ENCODE results near the gene SFT2D1.

The SFT2D1 gene

GRCh38 chr6:166338854-166339253, 3.5 kb downstream of the SFT2D1 start:
- Histone ChIP-seq H3K36me3 (ENCODE audit: control insufficient read depth in 2 of 2, insufficient read depth in 2 of 2, low read length in 2 of 2) (peaks cover 14 to 25% of the 10 kb centered on the region in 2 donors), H3K27me3 (ENCODE audit: control insufficient read depth in 2 of 2, insufficient read depth in 2 of 2, low read length in 2 of 2) (no peaks in the 10 kb centered on the region), H3K27ac (ENCODE audit: low read depth in 2 of 2, low read length in 2 of 2) (no peak overlapping the region), H3K4me3 (ENCODE audit: low read length in 2 of 2) (no peak overlapping the region), H3K4me1 (ENCODE audit: control insufficient read depth in 2 of 2, insufficient read depth in 2 of 2, low read length in 2 of 2) (peaks cover 12% of the 10 kb centered on the region in 2 donors), H3K9ac (ENCODE audit: low read depth in 1 of 2, low read length in 2 of 2) (no peak overlapping the region), H3K9me3 (ENCODE audit: control insufficient read depth in 2 of 2, low read length in 2 of 2) (no peaks in the 10 kb centered on the region)

- Histone ChIP-seq H3K27me3 (ENCODE audit: control insufficient read depth in 2 of 2, insufficient read depth in 2 of 2, low read length in 2 of 2) (no peaks in the 10 kb centered on the region), H3K4me3 (ENCODE audit: low read length in 2 of 2) (no peak overlapping the region), H3K9ac (ENCODE audit: low read depth in 1 of 2, low read length in 2 of 2) (no peak overlapping the region), H3K36me3 (ENCODE audit: control insufficient read depth in 2 of 2, insufficient read depth in 2 of 2, low read length in 2 of 2) (peaks cover 14 to 25% of the 10 kb centered on the region in 2 donors), H3K9me3 (ENCODE audit: control insufficient read depth in 2 of 2, low read length in 2 of 2) (no peaks in the 10 kb centered on the region), H3K27ac (ENCODE audit: low read depth in 2 of 2, low read length in 2 of 2) (no peak overlapping the region), H3K4me1 (ENCODE audit: control insufficient read depth in 2 of 2, insufficient read depth in 2 of 2, low read length in 2 of 2) (peaks cover 9 to 13% of the 10 kb centered on the region in 2 donors)
Measured at GRCh38 chr6:166336847-166337246, 5.5 kb downstream of the SFT2D1 start.

- no peak overlapping the region for H3K27ac ChIP-seq (ENCODE audit: low read depth in 2 of 2, low read length in 2 of 2)
- H3K27me3 ChIP-seq (ENCODE audit: control insufficient read depth in 2 of 2, insufficient read depth in 2 of 2, low read length in 2 of 2) = no peaks in the 10 kb centered on the region
- H3K36me3 ChIP-seq (ENCODE audit: control insufficient read depth in 2 of 2, insufficient read depth in 2 of 2, low read length in 2 of 2) = peaks cover 14 to 25% of the 10 kb centered on the region in 2 donors
- no peaks in the 10 kb centered on the region for H3K9me3 ChIP-seq (ENCODE audit: control insufficient read depth in 2 of 2, low read length in 2 of 2)
- no peak overlapping the region for H3K4me3 ChIP-seq (ENCODE audit: low read length in 2 of 2)
- H3K9ac ChIP-seq (ENCODE audit: low read depth in 1 of 2, low read length in 2 of 2) = no peak overlapping the region
- H3K4me1 ChIP-seq (ENCODE audit: control insufficient read depth in 2 of 2, insufficient read depth in 2 of 2, low read length in 2 of 2) = peaks cover 6 to 13% of the 10 kb centered on the region in 2 donors
Measured at GRCh38 chr6:166335378-166336302, 6.7 kb downstream of the SFT2D1 start.

- no peak overlapping the region for H3K4me3 ChIP-seq (ENCODE audit: low read length in 2 of 2)
- H3K27ac ChIP-seq (ENCODE audit: low read depth in 2 of 2, low read length in 2 of 2) = no peak overlapping the region
- H3K9ac ChIP-seq (ENCODE audit: low read depth in 1 of 2, low read length in 2 of 2) = no peak overlapping the region
- peaks cover 14 to 25% of the 10 kb centered on the region in 2 donors for H3K36me3 ChIP-seq (ENCODE audit: control insufficient read depth in 2 of 2, insufficient read depth in 2 of 2, low read length in 2 of 2)
- no peaks in the 10 kb centered on the region for H3K27me3 ChIP-seq (ENCODE audit: control insufficient read depth in 2 of 2, insufficient read depth in 2 of 2, low read length in 2 of 2)
- H3K9me3 ChIP-seq (ENCODE audit: control insufficient read depth in 2 of 2, low read length in 2 of 2) = no peaks in the 10 kb centered on the region
- peaks cover 7 to 9% of the 10 kb centered on the region in 2 donors for H3K4me1 ChIP-seq (ENCODE audit: control insufficient read depth in 2 of 2, insufficient read depth in 2 of 2, low read length in 2 of 2)
Measured at GRCh38 chr6:166334878-166335277, 7.5 kb downstream of the SFT2D1 start.

DNA sequence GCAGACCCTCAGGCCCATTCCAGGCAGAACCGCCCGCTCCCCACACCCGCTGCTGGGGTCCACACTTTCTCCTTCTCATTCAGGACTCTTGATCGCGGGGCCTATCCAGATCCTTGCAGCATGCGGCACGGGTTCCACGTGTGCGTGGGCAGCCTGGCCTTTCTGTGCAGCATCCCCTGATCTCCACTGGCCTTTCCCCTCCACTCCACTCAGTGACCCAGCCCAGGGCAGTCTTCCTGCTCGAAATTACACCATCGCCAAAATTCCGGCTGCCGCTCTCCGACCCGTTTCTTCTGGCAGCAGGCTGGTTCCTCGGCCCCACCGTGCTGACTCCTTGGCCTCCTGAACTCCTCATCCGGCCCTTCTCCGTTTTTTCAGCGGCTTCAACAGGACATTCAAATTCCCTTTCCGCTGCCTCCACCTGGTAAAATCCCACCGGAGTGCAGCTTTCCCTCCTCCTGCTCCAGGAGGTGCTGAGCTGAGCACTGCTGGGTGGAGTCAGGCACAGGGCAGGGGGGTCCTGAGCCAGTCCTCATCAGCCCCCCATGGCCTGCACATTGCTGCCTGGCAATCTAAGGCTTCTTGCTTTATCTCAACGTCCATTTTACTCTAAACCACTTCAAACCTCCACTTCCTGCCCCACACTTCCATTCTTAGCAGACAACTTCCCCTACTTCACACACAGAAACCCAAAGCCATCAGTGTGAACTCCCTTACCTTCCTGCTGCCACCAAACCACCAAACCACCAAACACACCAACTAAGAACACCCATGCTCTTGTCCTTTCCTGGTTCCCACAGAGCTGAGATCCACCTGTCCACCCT, 9.0 kb downstream of the SFT2D1 start:
- Histone ChIP-seq H3K4me1 (ENCODE audit: control insufficient read depth in 2 of 2, insufficient read depth in 2 of 2, low read length in 2 of 2) (peaks cover 6 to 9% of the 10 kb centered on the region in 2 donors), H3K27ac (ENCODE audit: low read depth in 2 of 2, low read length in 2 of 2) (no peak overlapping the region), H3K9ac (ENCODE audit: low read depth in 1 of 2, low read length in 2 of 2) (no peak overlapping the region), H3K9me3 (ENCODE audit: control insufficient read depth in 2 of 2, low read length in 2 of 2) (no peaks in the 10 kb centered on the region), H3K27me3 (ENCODE audit: control insufficient read depth in 2 of 2, insufficient read depth in 2 of 2, low read length in 2 of 2) (no peaks in the 10 kb centered on the region), H3K36me3 (ENCODE audit: control insufficient read depth in 2 of 2, insufficient read depth in 2 of 2, low read length in 2 of 2) (peaks cover 14 to 31% of the 10 kb centered on the region in 2 donors), H3K4me3 (ENCODE audit: low read length in 2 of 2) (no peak overlapping the region)

GRCh38 chr6:166331503-166332415, 10.6 kb downstream of the SFT2D1 start:
- no peak overlapping the region for H3K27ac ChIP-seq (ENCODE audit: low read depth in 2 of 2, low read length in 2 of 2)

GRCh38 chr6:166330612-166331011, 11.7 kb downstream of the SFT2D1 start:
- Histone ChIP-seq H3K4me1 (ENCODE audit: control insufficient read depth in 2 of 2, insufficient read depth in 2 of 2, low read length in 2 of 2) (peaks cover 6 to 9% of the 10 kb centered on the region in 2 donors), H3K27ac (ENCODE audit: low read depth in 2 of 2, low read length in 2 of 2) (no peak overlapping the region), H3K36me3 (ENCODE audit: control insufficient read depth in 2 of 2, insufficient read depth in 2 of 2, low read length in 2 of 2) (peaks cover 18 to 33% of the 10 kb centered on the region in 2 donors), H3K9me3 (ENCODE audit: control insufficient read depth in 2 of 2, low read length in 2 of 2) (no peaks in the 10 kb centered on the region), H3K4me3 (ENCODE audit: low read length in 2 of 2) (no peak overlapping the region), H3K9ac (ENCODE audit: low read depth in 1 of 2, low read length in 2 of 2) (no peak overlapping the region), H3K27me3 (ENCODE audit: control insufficient read depth in 2 of 2, insufficient read depth in 2 of 2, low read length in 2 of 2) (no peaks in the 10 kb centered on the region)

More at GRCh38 chr6:166331503-166332415, 10.6 kb downstream of the SFT2D1 start:
- Histone ChIP-seq H3K9ac (ENCODE audit: low read depth in 1 of 2, low read length in 2 of 2) (no peak overlapping the region), H3K4me3 (ENCODE audit: low read length in 2 of 2) (no peak overlapping the region), H3K9me3 (ENCODE audit: control insufficient read depth in 2 of 2, low read length in 2 of 2) (no peaks in the 10 kb centered on the region), H3K4me1 (ENCODE audit: control insufficient read depth in 2 of 2, insufficient read depth in 2 of 2, low read length in 2 of 2) (peaks cover 6 to 9% of the 10 kb centered on the region in 2 donors), H3K36me3 (ENCODE audit: control insufficient read depth in 2 of 2, insufficient read depth in 2 of 2, low read length in 2 of 2) (peaks cover 13 to 31% of the 10 kb centered on the region in 2 donors), H3K27me3 (ENCODE audit: control insufficient read depth in 2 of 2, insufficient read depth in 2 of 2, low read length in 2 of 2) (no peaks in the 10 kb centered on the region)

- no peak overlapping the region for H3K4me3 ChIP-seq (ENCODE audit: low read length in 2 of 2)
- H3K36me3 ChIP-seq (ENCODE audit: control insufficient read depth in 2 of 2, insufficient read depth in 2 of 2, low read length in 2 of 2) = peaks cover 33 to 49% of the 10 kb centered on the region in 2 donors
- H3K27me3 ChIP-seq (ENCODE audit: control insufficient read depth in 2 of 2, insufficient read depth in 2 of 2, low read length in 2 of 2) = no peaks in the 10 kb centered on the region
- no peaks in the 10 kb centered on the region for H3K9me3 ChIP-seq (ENCODE audit: control insufficient read depth in 2 of 2, low read length in 2 of 2)
- no peak overlapping the region for H3K9ac ChIP-seq (ENCODE audit: low read depth in 1 of 2, low read length in 2 of 2)
- peaks cover 0 to under 1% of the 10 kb centered on the region in 2 donors for H3K4me1 ChIP-seq (ENCODE audit: control insufficient read depth in 2 of 2, insufficient read depth in 2 of 2, low read length in 2 of 2)
- no peak overlapping the region for H3K27ac ChIP-seq (ENCODE audit: low read depth in 2 of 2, low read length in 2 of 2)
Measured at GRCh38 chr6:166325383-166326042, 16.8 kb downstream of the SFT2D1 start.

GRCh38 chr6:166323395-166323794, 18.9 kb downstream of the SFT2D1 start:
- Histone ChIP-seq H3K9me3 (ENCODE audit: control insufficient read depth in 2 of 2, low read length in 2 of 2) (no peaks in the 10 kb centered on the region), H3K27me3 (ENCODE audit: control insufficient read depth in 2 of 2, insufficient read depth in 2 of 2, low read length in 2 of 2) (no peaks in the 10 kb centered on the region), H3K4me1 (ENCODE audit: control insufficient read depth in 2 of 2, insufficient read depth in 2 of 2, low read length in 2 of 2) (no peaks in the 10 kb centered on the region), H3K4me3 (ENCODE audit: low read length in 2 of 2) (no peak overlapping the region), H3K27ac (ENCODE audit: low read depth in 2 of 2, low read length in 2 of 2) (no peak overlapping the region), H3K9ac (ENCODE audit: low read depth in 1 of 2, low read length in 2 of 2) (no peak overlapping the region), H3K36me3 (ENCODE audit: control insufficient read depth in 2 of 2, insufficient read depth in 2 of 2, low read length in 2 of 2) (peaks cover 37 to 47% of the 10 kb centered on the region in 2 donors)

Measured in mucosa of rectum (tissue), 2 donors.